Right atrium auricular region (tissue), 2 donors: ENCODE results near the gene MICALL1. TPM values are rescaled to one million over a fixed set of nuclear protein-coding genes. Genes with fewer than 3 reads are reported as not detected.
A peak's percentile ranks its signal among the peaks of the same experiment; 100 is the strongest.
"Not testable (repeated sequence)": the region's sequence is repeated elsewhere in the genome, so short reads cannot be mapped to it uniquely, and the experiment has no call there.

Experiments used
- DNase-seq: peaks from one replicate; pipeline ENCODE4 v3.0.0-alpha.2; 2019; ENCODE audit warnings: low spot score
- H3K27ac ChIP-seq, 2 donors: fragments of 200-600 bp; sonication (generic); 1 replicate in 1 of 2; 2 replicates in 1 of 2; pipeline ENCODE4 v1.5.1; 2016 to 2019
- H3K27me3 ChIP-seq, 2 donors: fragments of 200-600 bp; sonication (generic); one replicate each; pipeline versions ENCODE4 v1.5.1 to v1.6.0; 2017 to 2019
- H3K36me3 ChIP-seq: fragments of 200-600 bp; sonication (generic); one replicate; pipeline ENCODE4 v1.5.1; 2016
- H3K4me1 ChIP-seq, 2 donors: fragments of 200-600 bp; sonication (generic); one replicate each; pipeline versions ENCODE4 v1.5.1 to v1.6.0; 2017 to 2019
- H3K4me3 ChIP-seq, 2 donors: fragments of 200-600 bp; sonication (generic); 1 replicate in 1 of 2; 2 replicates in 1 of 2; pipeline ENCODE4 v1.5.1; 2017 to 2019; ENCODE audit warnings: mild to moderate bottlenecking in 1 of 2, moderate library complexity in 1 of 2
- H3K9me3 ChIP-seq, 2 donors: fragments of 200-600 bp; sonication (generic); one replicate each; pipeline ENCODE4 v1.5.1; 2019
- CTCF ChIP-seq, 2 donors: fragments of 200-600 bp; sonication (generic); IDR thresholded peaks; one replicate each; pipeline ENCODE4 v1.5.1; 2019; ENCODE audit warnings: antibody characterized with exemption in 2 of 2
- total RNA-seq, 2 donors: library from RNA; depleted of rRNA; stranded (reverse); fragments of >200 nt; gene quantifications; one replicate each; pipeline ENCODE4 v1.1.0, GENCODE V29; 2016

MICALL1 gene
- total RNA-seq, 2 donors from 2014 or later = 16.9 TPM

- no peak for DNase-seq
- H3K4me1 ChIP-seq = no peaks in the 10 kb centered on the region
- no peak overlapping the region for H3K4me3 ChIP-seq
- TF ChIP-seq CTCF (IDR thresholded peaks at IDR 0.05) = no peak
- no peak overlapping the region for H3K27ac ChIP-seq
- no peaks in the 10 kb centered on the region for H3K9me3 ChIP-seq
- peaks cover 20% of the 10 kb centered on the region for H3K36me3 ChIP-seq
- H3K27me3 ChIP-seq = no peaks in the 10 kb centered on the region
Observed at GRCh38 chr22:37943136-37943824, 37.2 kb downstream of the MICALL1 start.

GRCh38 chr22:37943825-37944198 lies 37.7 kb downstream of the MICALL1 start:
- no peak overlapping the region for H3K27ac ChIP-seq
- peaks cover 20% of the 10 kb centered on the region for H3K36me3 ChIP-seq
- no peaks in the 10 kb centered on the region for H3K9me3 ChIP-seq
- no peak overlapping the region for H3K4me3 ChIP-seq
- DNase-seq = no peak
- no peaks in the 10 kb centered on the region for H3K27me3 ChIP-seq
- TF ChIP-seq CTCF (IDR thresholded peaks at IDR 0.05) = no peak
- H3K4me1 ChIP-seq = no peaks in the 10 kb centered on the region

- DNase-seq, H3K4me3 ChIP-seq, H3K9me3 ChIP-seq, H3K27me3 ChIP-seq, H3K27ac ChIP-seq, H3K4me1 ChIP-seq: not testable (repeated sequence)
- peaks cover 20% of the 10 kb centered on the region for H3K36me3 ChIP-seq
Observed at GRCh38 chr22:37944423-37944822, 38.3 kb downstream of the MICALL1 start.

GRCh38 chr22:37947142-37947795 lies 41.2 kb downstream of the MICALL1 start:
- not testable (repeated sequence) for H3K27me3 ChIP-seq, H3K9me3 ChIP-seq, DNase-seq, H3K4me1 ChIP-seq, H3K36me3 ChIP-seq, H3K27ac ChIP-seq, H3K4me3 ChIP-seq

GRCh38 chr22:37951305-37951704 lies 45.2 kb downstream of the MICALL1 start:
- Histone ChIP-seq H3K36me3 (peaks cover under 1% of the 10 kb centered on the region), H3K9me3 (no peaks in the 10 kb centered on the region), H3K4me3 (no peak overlapping the region), H3K27me3 (no peaks in the 10 kb centered on the region), H3K4me1 (peaks cover 0 to 21% of the 10 kb centered on the region in 2 donors), H3K27ac (no peak overlapping the region)
- TF ChIP-seq CTCF (IDR thresholded peaks at IDR 0.05) = no peak
- no peak for DNase-seq

GRCh38 chr22:37952629-37953028 lies 46.5 kb downstream of the MICALL1 start:
- Histone ChIP-seq H3K4me1 (peaks cover 0 to 21% of the 10 kb centered on the region in 2 donors), H3K4me3 (peak overlapping the region; percentile 91), H3K36me3 (peaks cover 13% of the 10 kb centered on the region)
- not testable (repeated sequence) for DNase-seq, H3K27me3 ChIP-seq, H3K9me3 ChIP-seq, H3K27ac ChIP-seq

GRCh38 chr22:37953062-37953436 lies 47.0 kb downstream of the MICALL1 start:
- Histone ChIP-seq H3K9me3 (no peaks in the 10 kb centered on the region), H3K27ac (peak overlapping the region; percentile 60 to 79), H3K27me3 (no peaks in the 10 kb centered on the region), H3K4me3 (peak overlapping the region; percentile 91), H3K36me3 (peaks cover 16% of the 10 kb centered on the region), H3K4me1 (peaks cover 0 to 21% of the 10 kb centered on the region in 2 donors)
- DNase-seq = peak; percentile 62
- no peak for TF ChIP-seq CTCF (IDR thresholded peaks at IDR 0.05)
